ENCODE data around the gene FAAP24.
"Not testable (repeated sequence)": the region's sequence is repeated elsewhere in the genome, so short reads cannot be mapped to it uniquely, and the experiment has no call there.

The FAAP24 gene

DNA sequence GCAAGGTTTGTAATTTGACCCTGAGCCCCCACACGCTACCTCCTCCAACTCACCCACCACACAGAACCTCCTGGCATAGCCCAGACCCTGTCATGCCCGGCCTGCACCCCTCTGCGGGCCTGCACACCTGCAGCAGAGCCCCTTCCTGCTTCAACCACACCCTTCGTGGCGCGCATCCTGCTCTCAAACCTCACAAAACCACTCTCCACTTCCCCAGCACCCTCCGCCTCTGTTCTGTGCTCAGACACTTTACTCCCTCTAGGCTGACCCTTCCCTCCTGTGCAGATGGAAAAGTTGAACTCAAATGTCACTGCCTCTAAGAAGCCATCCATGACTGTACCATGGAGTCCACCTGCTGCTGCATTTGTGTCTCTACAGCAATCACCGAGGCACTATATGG, 28.5 kb downstream of the FAAP24 start:
- DNase-seq (ENCODE audit: low spot score): no peak

DNA sequence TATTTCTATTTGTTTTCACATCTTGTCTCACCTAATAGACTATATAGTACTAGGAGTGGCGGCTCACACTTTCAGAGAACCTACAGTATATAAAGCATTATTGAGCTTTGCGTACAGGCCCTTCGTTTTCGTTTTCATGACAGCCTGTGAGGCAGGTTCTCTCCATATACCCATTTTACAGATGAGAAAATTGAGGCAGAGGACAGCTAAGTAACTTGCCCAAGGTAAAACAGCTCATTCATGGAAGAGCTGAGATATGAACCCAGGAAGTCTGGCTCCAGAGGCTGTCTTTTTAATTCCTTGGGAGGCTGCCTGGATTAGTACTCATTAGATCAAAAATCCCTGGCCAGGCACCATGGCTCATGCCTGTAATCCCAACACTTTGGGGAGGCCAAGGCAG, 28.9 kb downstream of the FAAP24 start:
- DNase-seq (ENCODE audit: low spot score): no peak

- DNase-seq (ENCODE audit: low spot score): peak; percentile 8
Observed at GRCh38 chr19:33002126-33002865, 30.3 kb downstream of the FAAP24 start.

DNA sequence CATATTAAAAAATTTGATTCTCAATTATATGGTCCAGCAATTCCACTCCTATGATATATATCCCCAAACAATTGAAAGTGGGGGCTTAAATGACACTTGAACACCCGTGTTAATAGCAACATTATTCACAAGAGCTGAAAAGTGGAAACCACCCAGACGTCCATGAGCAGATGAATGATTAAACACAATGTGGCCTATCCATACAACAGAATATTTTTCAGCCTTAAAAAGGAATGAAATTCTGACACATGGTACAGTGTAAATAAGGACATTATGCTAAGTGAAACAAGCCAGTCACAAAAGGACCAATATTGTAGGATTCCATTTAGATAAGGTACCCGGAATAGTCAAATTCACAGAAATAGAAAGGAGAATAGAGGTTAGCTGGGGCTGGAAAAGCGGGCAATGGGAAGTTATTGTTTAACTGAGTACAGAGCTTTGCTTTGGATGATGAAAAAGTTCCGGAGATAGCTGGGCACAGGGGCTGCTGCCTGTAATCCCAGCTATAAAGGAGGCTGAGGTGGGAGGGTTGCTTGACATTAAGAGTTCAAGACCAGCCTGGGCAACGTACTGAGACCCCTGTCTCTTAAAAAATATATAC, 31.5 kb downstream of the FAAP24 start:
- not testable (repeated sequence) for DNase-seq (ENCODE audit: low spot score)

- no peak for DNase-seq (ENCODE audit: low spot score)
Observed at GRCh38 chr19:33005440-33005839, 33.4 kb downstream of the FAAP24 start.

GRCh38 chr19:33008738-33009137, 36.7 kb downstream of the FAAP24 start:
- DNase-seq (ENCODE audit: low spot score): no peak

DNA sequence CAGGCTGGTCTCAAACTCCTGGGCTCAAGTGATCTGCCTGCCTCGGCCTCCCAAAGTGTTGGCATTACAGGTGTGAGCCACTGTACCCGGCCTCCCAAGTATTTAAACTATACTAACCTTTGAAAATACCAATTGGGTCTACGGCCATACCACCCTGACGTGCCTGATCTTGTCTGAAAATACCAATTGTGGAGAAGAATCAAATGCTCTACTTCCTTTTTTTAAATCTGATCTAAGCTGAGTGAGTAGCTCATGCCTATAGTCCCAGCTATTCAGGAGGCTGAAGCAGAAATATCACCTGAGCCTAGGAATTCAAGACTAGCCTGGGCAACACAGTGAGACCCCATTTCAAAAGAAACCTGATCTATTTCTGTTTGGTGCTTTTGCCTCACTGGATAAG, 38.8 kb downstream of the FAAP24 start:
- not testable (repeated sequence) for DNase-seq (ENCODE audit: low spot score)

GRCh38 chr19:33022472-33023116, 50.6 kb downstream of the FAAP24 start:
- DNase-seq (ENCODE audit: low spot score): no peak

- DNase-seq (ENCODE audit: low spot score): no peak
Observed at GRCh38 chr19:33024398-33024797, 52.4 kb downstream of the FAAP24 start.

DNA sequence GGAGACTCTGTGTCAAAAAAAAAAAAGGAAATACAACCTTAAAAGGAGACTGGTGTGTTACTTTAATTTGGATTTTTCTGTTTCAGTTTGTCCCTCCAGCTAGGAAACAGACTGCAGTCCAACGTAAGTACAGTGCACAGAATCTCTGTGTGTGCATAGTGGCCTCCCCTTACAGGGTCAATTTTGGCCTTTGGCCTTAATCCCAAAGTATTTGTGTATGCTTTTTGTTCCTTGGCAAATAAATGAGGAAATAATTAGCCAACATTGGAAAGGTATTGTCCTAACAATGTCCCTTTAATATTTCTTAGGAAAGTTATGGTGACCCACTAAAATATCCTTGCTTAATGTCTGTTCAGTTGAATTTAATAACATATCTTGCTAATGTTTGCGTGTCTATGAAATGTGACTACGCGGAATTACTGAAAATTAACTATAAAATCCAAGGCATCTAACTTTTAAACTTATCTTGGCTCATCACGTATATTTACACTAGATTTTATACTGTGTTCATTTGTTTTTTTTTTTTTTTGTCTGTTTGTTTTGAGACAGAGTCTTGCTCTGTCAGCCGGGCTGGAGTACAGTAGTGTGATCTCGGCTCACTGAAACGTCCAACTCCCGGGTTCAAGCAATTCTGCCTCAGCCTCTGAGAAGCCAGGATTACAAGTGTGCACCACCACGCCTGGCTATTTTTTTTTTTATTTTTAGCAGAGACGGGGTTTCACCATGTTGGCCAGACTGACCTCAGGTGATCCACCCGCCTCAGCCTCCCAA, 53.6 kb downstream of the FAAP24 start:
- not testable (repeated sequence) for DNase-seq (ENCODE audit: low spot score)

- DNase-seq (ENCODE audit: low spot score): not testable (repeated sequence)
Observed at GRCh38 chr19:33026602-33027001, 54.6 kb downstream of the FAAP24 start.
